Peyer's patch (tissue), 4 donors: ENCODE measurements around the gene PIF1.

Experiments used
- CTCF ChIP-seq, 6 experiments: fragments of 450-650 bp in 4 of 6; fragments of 200-600 bp in 2 of 6; sonication (generic) in 1 of 6; IDR thresholded peaks; one replicate each; pipeline ENCODE4 v1.5.1; 2017 to 2019; ENCODE audit warnings: antibody characterized with exemption in 6 of 6, mild to moderate bottlenecking in 3 of 6, moderate library complexity in 1 of 6
- POLR2A ChIP-seq, 2 donors: fragments of 450-650 bp; IDR thresholded peaks; one replicate each; pipeline ENCODE4 v1.5.1; 2017; ENCODE audit warnings: antibody characterized with exemption in 2 of 2, mild to moderate bottlenecking in 2 of 2, moderate library complexity in 2 of 2

- TF ChIP-seq CTCF (IDR thresholded peaks at IDR 0.05) (no peak), POLR2A (IDR thresholded peaks at IDR 0.05) (no peak)
Observed at GRCh38 chr15:64861331-64861730, 35.9 kb upstream of the PIF1 start.
